SK-N-SH treated with all-trans-retinoic acid at 6 μM for 48 hours (cell line): ENCODE results near the gene ZCCHC24.
A peak's percentile ranks its signal among the peaks of the same experiment; 100 is the strongest.

Experiments
- ATAC-seq: fragments of 200-7000 bp; cut with Tn5 transposase; 3 replicates; pipeline ENCODE4 v1.9.1; 2020; ENCODE audit warnings: mild to moderate bottlenecking, moderate library complexity
- ARNTL ChIP-seq: fragments of 450-650 bp; formaldehyde crosslinking; IDR thresholded peaks from 2 replicates; pipeline ENCODE4 v1.5.0; 2020; ENCODE audit warnings: low read depth, mild to moderate bottlenecking, moderate library complexity, borderline replicate concordance
- BACH2 ChIP-seq: fragments of 250-450 bp; sonication (Bioruptor Pico); IDR thresholded peaks from 2 replicates; pipeline ENCODE4 v1.9.0; 2021; ENCODE audit warnings: mild to moderate bottlenecking, borderline replicate concordance
- CREB5 ChIP-seq: fragments of 250-450 bp; sonication (Bioruptor Pico); IDR thresholded peaks from 2 replicates; pipeline ENCODE4 v1.5.1; 2020; ENCODE audit warnings: low read depth, mild to moderate bottlenecking, moderate library complexity
- CSRNP3 ChIP-seq: fragments of 250-450 bp; sonication (Bioruptor Pico); IDR thresholded peaks from 2 replicates; pipeline ENCODE4 v1.5.1; 2021; ENCODE audit warnings: mild to moderate bottlenecking, moderate library complexity
- ESRRG ChIP-seq: fragments of 250-450 bp; sonication (Bioruptor Pico); IDR thresholded peaks from 2 replicates; pipeline ENCODE4 v1.6.1; 2021; ENCODE audit warnings: mild to moderate bottlenecking
- GLIS3 ChIP-seq: fragments of 250-450 bp; sonication (Bioruptor Pico); IDR thresholded peaks from 2 replicates; pipeline ENCODE4 v1.5.0; 2020; ENCODE audit warnings: mild to moderate bottlenecking, moderate library complexity
- ISL1 ChIP-seq: fragments of 250-450 bp; sonication (Bioruptor Pico); IDR thresholded peaks from 2 replicates; pipeline ENCODE4 v2.1.2; 2022; ENCODE audit warnings: mild to moderate bottlenecking, moderate library complexity
- OSR1 ChIP-seq: fragments of 250-450 bp; sonication (Bioruptor Pico); IDR thresholded peaks from 2 replicates; pipeline ENCODE4 v1.8.0; 2022; ENCODE audit warnings: moderate library complexity, mild to moderate bottlenecking, inconsistent platforms
- PATZ1 ChIP-seq: fragments of 250-450 bp; sonication (Bioruptor Pico); IDR thresholded peaks from 2 replicates; pipeline ENCODE4 v1.8.0; 2020; ENCODE audit warnings: mild to moderate bottlenecking, moderate library complexity, borderline replicate concordance
- POU6F1 ChIP-seq: fragments of 250-450 bp; sonication (Bioruptor Pico); IDR thresholded peaks from 2 replicates; pipeline ENCODE4 v1.8.0; 2021; ENCODE audit warnings: low read depth, mild to moderate bottlenecking, moderate library complexity, borderline replicate concordance
- RARB ChIP-seq: fragments of 250-450 bp; sonication (Bioruptor Pico); IDR thresholded peaks from 2 replicates; pipeline ENCODE4 v1.8.0; 2021; ENCODE audit warnings: mild to moderate bottlenecking, moderate library complexity
- SNAI2 ChIP-seq: fragments of 250-450 bp; sonication (Bioruptor Pico); IDR thresholded peaks from 2 replicates; pipeline ENCODE4 v1.5.0; 2020; ENCODE audit warnings: mild to moderate bottlenecking, moderate library complexity
- TCF4 ChIP-seq: fragments of 250-450 bp; sonication (Bioruptor Pico); IDR thresholded peaks from 2 replicates; pipeline ENCODE4 v1.8.0; 2021; ENCODE audit warnings: mild to moderate bottlenecking, moderate library complexity, borderline replicate concordance
- TOX ChIP-seq: fragments of 250-450 bp; sonication (Bioruptor Pico); IDR thresholded peaks from 2 replicates; pipeline ENCODE4 v1.8.0; 2021; ENCODE audit warnings: mild to moderate bottlenecking, moderate library complexity, borderline replicate concordance
- TSHZ2 ChIP-seq: fragments of 250-450 bp; sonication (Bioruptor Pico); IDR thresholded peaks from 2 replicates; pipeline ENCODE4 v1.5.0; 2020; ENCODE audit warnings: mild to moderate bottlenecking, moderate library complexity
- ZFP3 ChIP-seq: fragments of 250-450 bp; sonication (Bioruptor Pico); IDR thresholded peaks from 2 replicates; pipeline ENCODE4 v1.5.0; 2020; ENCODE audit warnings: mild to moderate bottlenecking, moderate library complexity
- ZNF565 ChIP-seq: fragments of 450-650 bp; formaldehyde crosslinking; conservative IDR thresholded peaks from 2 replicates; pipeline ENCODE4 v1.5.0; 2020; ENCODE audit warnings: low read depth, mild to moderate bottlenecking, moderate library complexity
- ZNF70 ChIP-seq: fragments of 450-650 bp; formaldehyde crosslinking; IDR thresholded peaks from 2 replicates; pipeline ENCODE4 v1.5.0; 2020; ENCODE audit warnings: mild to moderate bottlenecking, moderate library complexity
- ZNF8 ChIP-seq: fragments of 450-650 bp; formaldehyde crosslinking; IDR thresholded peaks from 2 replicates; pipeline ENCODE4 v1.5.0; 2020; ENCODE audit warnings: mild to moderate bottlenecking, moderate library complexity

Gene ZCCHC24

GRCh38 chr10:79445161-79445976, at the start of gene ZCCHC24:
ZCCHC24 (minus strand) TSS chr10:79445624; CDS start chr10:79445440, 184 bp downstream.
- TF ChIP-seq RARB (CRISPR knock-in tag) (no peak), POU6F1 (CRISPR knock-in tag) (no peak), ZNF8 (no peak), ARNTL (CRISPR knock-in tag) (no peak), CREB5 (CRISPR knock-in tag) (no peak), ESRRG (CRISPR knock-in tag) (no peak), ZNF70 (CRISPR knock-in tag) (no peak), ISL1 (CRISPR knock-in tag) (no peak), OSR1 (CRISPR knock-in tag) (no peak), ZNF565 (no peak), GLIS3 (CRISPR knock-in tag) (no peak), TCF4 (no peak), TOX (CRISPR knock-in tag) (no peak), SNAI2 (CRISPR knock-in tag) (no peak), CSRNP3 (CRISPR knock-in tag) (no peak)
- peak; percentile 93 for ATAC-seq

GRCh38 chr10:79493806-79494205, 48.4 kb upstream of the ZCCHC24 start:
- ATAC-seq = no peak
- TF ChIP-seq ZNF8 (no peak), ZFP3 (CRISPR knock-in tag) (no peak), ZNF565 (no peak), CREB5 (CRISPR knock-in tag) (no peak), TOX (CRISPR knock-in tag) (no peak), TCF4 (no peak), BACH2 (no peak), ZNF70 (CRISPR knock-in tag) (no peak), OSR1 (CRISPR knock-in tag) (no peak), TSHZ2 (CRISPR knock-in tag) (no peak), ARNTL (CRISPR knock-in tag) (no peak), RARB (CRISPR knock-in tag) (no peak), ISL1 (CRISPR knock-in tag) (no peak)

GRCh38 chr10:79492839-79493238, 47.4 kb upstream of the ZCCHC24 start:
- TF ChIP-seq PATZ1 = no peak
- no peak for ATAC-seq
